H1 (cell line): Measurements from ENCODE around the gene KLHL26. TPM values are rescaled to one million over a fixed set of nuclear protein-coding genes. Genes with fewer than 3 reads are reported as not detected.

ENCODE experiments used
- CTCF ChIA-PET: fragments of 300-600 bp; sonication (Branson Sonifier 250); formaldehyde crosslinking; loops from one replicate; lab custom pipeline; 2021; ENCODE audit not compliant: partially characterized antibody; lab: Charles Lee
- POLR2A ChIA-PET: fragments of 300-600 bp; sonication (Branson Sonifier 250); formaldehyde crosslinking; loops from one replicate; lab custom pipeline; 2021; ENCODE audit warnings: inconsistent platforms; ENCODE audit not compliant: partially characterized antibody; lab: Charles Lee
- DNase-seq, 2 experiments: peaks; one replicate each; pipeline versions ENCODE4 v3.0.0 to v3.0.0-alpha.2; 2010 to 2022; ENCODE audit warnings: low spot score in 2 of 2, low read depth in 1 of 2, mixed read lengths in 1 of 2
- FAIRE-seq: peaks from 2 replicates; lab custom pipeline; 2011; peaks lifted over from hg19 to GRCh38; lab: Jason Lieb, UNC
- H2AFZ ChIP-seq: 2 replicates; pipeline ENCODE4 v1.8.1; 2012; ENCODE audit warnings: low read length, inconsistent platforms
- H2AK5ac ChIP-seq: 2 replicates; pipeline ENCODE4 v1.6.1; 2013; ENCODE audit warnings: low read depth, low read length
- H2BK120ac ChIP-seq: replicated peaks from 2 replicates; pipeline ENCODE3; 2013; ENCODE audit warnings: low read depth, low read length, inconsistent platforms
- H2BK12ac ChIP-seq: 2 replicates; pipeline ENCODE4 v1.6.1; 2013; ENCODE audit warnings: low read depth, low read length
- H2BK15ac ChIP-seq: 2 replicates; pipeline ENCODE4 v1.6.1; 2013; ENCODE audit warnings: low read length
- H2BK20ac ChIP-seq: 2 replicates; pipeline ENCODE4 v1.6.1; 2013; ENCODE audit warnings: low read length
- H2BK5ac ChIP-seq: 2 replicates; pipeline ENCODE4 v1.6.1; 2013; ENCODE audit warnings: low read depth, low read length
- H3K14ac ChIP-seq: 2 replicates; pipeline ENCODE4 v1.6.1; 2013; ENCODE audit warnings: inconsistent platforms; ENCODE audit not compliant: insufficient read length
- H3K18ac ChIP-seq: 2 replicates; pipeline ENCODE4 v1.6.1; 2013; ENCODE audit warnings: low read length; ENCODE audit errors: extremely low read depth
- H3K23ac ChIP-seq: 2 replicates; pipeline ENCODE4 v1.6.1; 2013; ENCODE audit warnings: inconsistent platforms; ENCODE audit not compliant: insufficient read length
- H3K23me2 ChIP-seq: 2 replicates; pipeline ENCODE4 v1.6.1; 2013; ENCODE audit warnings: low read depth, low read length
- H3K27ac ChIP-seq: 2 replicates; pipeline ENCODE4 v1.6.1; 2011; ENCODE audit warnings: low read depth, low read length, inconsistent platforms
- H3K27me3 ChIP-seq, 4 experiments: replicated peaks in 1 of 4; 1 replicate in 1 of 4; 2 replicates in 3 of 4; pipeline versions ENCODE4 v1.6.1 to v1.8.1; 2011 to 2013; ENCODE audit warnings: low read length in 3 of 4, mild to moderate bottlenecking in 3 of 4, inconsistent platforms in 2 of 4, mixed read lengths in 2 of 4, moderate library complexity in 1 of 4; ENCODE audit not compliant: control insufficient read depth in 3 of 4, insufficient read depth in 3 of 4; ENCODE audit errors: extremely low read depth in 1 of 4
- H3K36me3 ChIP-seq, 4 experiments: 2 replicates each; pipeline versions ENCODE4 v1.6.1 to v1.8.1; 2011 to 2013; ENCODE audit warnings: mild to moderate bottlenecking in 4 of 4, low read length in 3 of 4, moderate library complexity in 2 of 4, control low read depth in 1 of 4, inconsistent platforms in 1 of 4; ENCODE audit not compliant: insufficient read depth in 4 of 4, control insufficient read depth in 2 of 4
- H3K4ac ChIP-seq: replicated peaks from 2 replicates; pipeline ENCODE3; 2013; ENCODE audit warnings: low read length, low read depth, mixed read lengths, inconsistent platforms; ENCODE audit not compliant: insufficient read length
- H3K4me1 ChIP-seq, 4 experiments: replicated peaks in 1 of 4; 1 replicate in 1 of 4; 2 replicates in 3 of 4; pipeline versions ENCODE4 v1.6.1 to v1.8.1; 2011 to 2013; ENCODE audit warnings: low read length in 3 of 4, inconsistent platforms in 2 of 4, mixed read lengths in 1 of 4; ENCODE audit not compliant: insufficient read depth in 4 of 4, control insufficient read depth in 3 of 4
- H3K4me2 ChIP-seq, 2 experiments: 2 replicates each; pipeline versions ENCODE4 v1.6.1 to v1.8.1; 2011 to 2013; ENCODE audit warnings: low read depth in 2 of 2, low read length in 2 of 2, control low read depth in 1 of 2, inconsistent platforms in 1 of 2, mild to moderate bottlenecking in 1 of 2; ENCODE audit not compliant: insufficient read depth in 1 of 2
- H3K4me3 ChIP-seq, 4 experiments: fragments of 200-600, 300-600 bp in 1 of 4; sonication (generic), shearing (Covaris generic), sonication (Bioruptor Twin) in 1 of 4; 2 replicates each; pipeline versions ENCODE4 v1.5.1 to v1.8.1; 2011 to 2016; ENCODE audit warnings: low read length in 4 of 4, low read depth in 3 of 4, control low read depth in 2 of 4, inconsistent platforms in 2 of 4, mild to moderate bottlenecking in 2 of 4, mixed read lengths in 1 of 4, moderate library complexity in 1 of 4; ENCODE audit not compliant: insufficient read depth in 2 of 4; ENCODE audit errors: extremely low read depth in 1 of 4
- H3K56ac ChIP-seq: replicated peaks from 2 replicates; pipeline ENCODE3; 2013; ENCODE audit warnings: low read depth, mild to moderate bottlenecking, mixed read lengths, low read length, inconsistent platforms; ENCODE audit not compliant: insufficient read length
- H3K79me1 ChIP-seq: 2 replicates; pipeline ENCODE4 v1.6.1; 2013; ENCODE audit warnings: low read depth, low read length, control low read depth
- H3K79me2 ChIP-seq, 2 experiments: 2 replicates each; pipeline versions ENCODE4 v1.6.1 to v1.8.1; 2012 to 2013; ENCODE audit warnings: low read length in 2 of 2, mild to moderate bottlenecking in 2 of 2, inconsistent platforms in 1 of 2; ENCODE audit not compliant: insufficient read depth in 2 of 2, control insufficient read depth in 1 of 2
- H3K9ac ChIP-seq, 4 experiments: replicated peaks in 1 of 4; 1 replicate in 1 of 4; 2 replicates in 3 of 4; pipeline versions ENCODE4 v1.6.1 to v1.8.1; 2011 to 2013; ENCODE audit warnings: low read depth in 3 of 4, low read length in 3 of 4, control low read depth in 2 of 4, mild to moderate bottlenecking in 2 of 4, moderate library complexity in 2 of 4, inconsistent platforms in 1 of 4; ENCODE audit errors: extremely low read depth in 1 of 4
- H3K9me3 ChIP-seq, 2 experiments: 2 replicates each; pipeline versions ENCODE4 v1.6.1 to v1.8.1; 2012 to 2013; ENCODE audit warnings: mild to moderate bottlenecking in 2 of 2, moderate library complexity in 2 of 2, control low read depth in 1 of 2, inconsistent platforms in 1 of 2, low read depth in 1 of 2, low read length in 1 of 2, mixed read lengths in 1 of 2; ENCODE audit not compliant: insufficient read depth in 2 of 2
- H4K20me1 ChIP-seq, 2 experiments: replicated peaks in 1 of 2; 2 replicates each; pipeline versions ENCODE3 to v1.8.1; 2011 to 2013; ENCODE audit warnings: inconsistent platforms in 2 of 2, low read length in 2 of 2, mild to moderate bottlenecking in 1 of 2; ENCODE audit not compliant: insufficient read depth in 2 of 2, control insufficient read depth in 1 of 2
- H4K5ac ChIP-seq: 2 replicates; pipeline ENCODE4 v1.6.1; 2013; ENCODE audit warnings: low read length, low read depth, mixed read lengths, inconsistent platforms; ENCODE audit not compliant: insufficient read length
- H4K8ac ChIP-seq: 2 replicates; pipeline ENCODE4 v1.8.0; 2013; ENCODE audit warnings: mild to moderate bottlenecking, moderate library complexity, low read length, inconsistent platforms; ENCODE audit not compliant: insufficient read depth; ENCODE audit errors: extremely low read depth
- H4K91ac ChIP-seq: replicated peaks from 2 replicates; pipeline ENCODE3; 2013; ENCODE audit warnings: low read length, mixed read lengths, inconsistent platforms; ENCODE audit not compliant: insufficient read length
- BCL11A ChIP-seq, 2 experiments: IDR thresholded peaks; one replicate each; pipeline ENCODE4 v1.6.1; 2011; ENCODE audit warnings: low read depth in 2 of 2, low read length in 2 of 2, mild to moderate bottlenecking in 2 of 2
- CEBPB ChIP-seq: IDR thresholded peaks from 2 replicates; pipeline ENCODE4 v1.6.1; 2012; ENCODE audit warnings: low read depth, low read length
- CHD1 ChIP-seq: IDR thresholded peaks from 2 replicates; pipeline ENCODE4 v1.6.1; 2012; ENCODE audit warnings: low read depth, low read length, improper control_type of control experiment
- CREB1 ChIP-seq: IDR thresholded peaks from 2 replicates; pipeline ENCODE4 v1.6.1; 2012; ENCODE audit warnings: inconsistent platforms
- E2F6 ChIP-seq: IDR thresholded peaks from 2 replicates; pipeline ENCODE4 v1.6.1; 2012; ENCODE audit warnings: inconsistent platforms
- FOSL1 ChIP-seq: IDR thresholded peaks from 2 replicates; pipeline ENCODE4 v1.6.1; 2011; ENCODE audit warnings: mild to moderate bottlenecking, low read depth, low read length, moderate library complexity; ENCODE audit not compliant: insufficient read depth
- HDAC2 ChIP-seq, 2 experiments: fragments of 300-600 bp in 1 of 2; sonication (generic) in 1 of 2; IDR thresholded peaks; 2 replicates each; pipeline ENCODE4 v1.6.1; 2011 to 2012; ENCODE audit warnings: low read depth in 2 of 2, low read length in 2 of 2, mild to moderate bottlenecking in 2 of 2, moderate library complexity in 2 of 2, borderline replicate concordance in 1 of 2, inconsistent platforms in 1 of 2
- JUND ChIP-seq: IDR thresholded peaks from 2 replicates; pipeline ENCODE4 v1.6.1; 2011; ENCODE audit warnings: mild to moderate bottlenecking, improper control_type of control experiment, low read length
- NANOG ChIP-seq: IDR thresholded peaks from 2 replicates; pipeline ENCODE4 v1.6.1; 2011; ENCODE audit warnings: low read length, low read depth, mild to moderate bottlenecking, inconsistent platforms; ENCODE audit not compliant: insufficient read depth, poor library complexity, severe bottlenecking
- NRF1 ChIP-seq: IDR thresholded peaks from 2 replicates; pipeline ENCODE4 v1.6.1; 2011; ENCODE audit warnings: mild to moderate bottlenecking, low read depth, low read length, improper control_type of control experiment
- SP2 ChIP-seq: IDR thresholded peaks from 2 replicates; pipeline ENCODE4 v1.6.1; 2012; ENCODE audit warnings: mild to moderate bottlenecking, low read length, inconsistent platforms
- WGBS, 2 experiments: shearing (Covaris generic) in 1 of 2; methylation state at CpG; one replicate each; pipeline versions ENCODE4 v1.1.6 to v1.1.7; 2013 to 2015; ENCODE audit warnings: low lambda C conversion rate in 2 of 2, mixed read lengths in 2 of 2, inconsistent platforms in 1 of 2, low coverage in 1 of 2, missing lambda C conversion rate in 1 of 2; ENCODE audit not compliant: insufficient replicate concordance in 2 of 2, insufficient coverage in 1 of 2, insufficient read length in 1 of 2; ENCODE audit errors: extremely low coverage in 1 of 2, missing lambda C conversion rate in 1 of 2; 5-methylcytosine and 5-hydroxymethylcytosine counted together
- polyA plus RNA-seq, 7 experiments: library from polyadenylated mRNA; depleted of rRNA in 3 of 7; stranded (reverse) in 5 of 7; unstranded in 2 of 7; fragments of >200 nt in 5 of 7; fragments of 200-250 nt in 2 of 7; gene quantifications; 1 replicate in 5 of 7; 2 replicates in 1 of 7; 4 replicates in 1 of 7; pipeline versions ENCODE4 v1.2.1 to v1.2.3, GENCODE V29; 2011 to 2013; ENCODE audit warnings: missing spikeins in 2 of 7, mixed read lengths in 2 of 7
- total RNA-seq: library from RNA; stranded (reverse); fragmentation: NEBNext Ultra II Directional; extraction: Animal tissue kit (Norgen Biotek cat#: 25700); gene quantifications from 2 replicates; pipeline ENCODE4 v1.2.1, GENCODE V29; 2021

KLHL26 gene
- total and polyA plus RNA-seq, 2 of the 8 experiments (the other 6 are each of a cell fraction or from before 2014, with no cell fraction given): 2.2 to 8.8 TPM

DNA sequence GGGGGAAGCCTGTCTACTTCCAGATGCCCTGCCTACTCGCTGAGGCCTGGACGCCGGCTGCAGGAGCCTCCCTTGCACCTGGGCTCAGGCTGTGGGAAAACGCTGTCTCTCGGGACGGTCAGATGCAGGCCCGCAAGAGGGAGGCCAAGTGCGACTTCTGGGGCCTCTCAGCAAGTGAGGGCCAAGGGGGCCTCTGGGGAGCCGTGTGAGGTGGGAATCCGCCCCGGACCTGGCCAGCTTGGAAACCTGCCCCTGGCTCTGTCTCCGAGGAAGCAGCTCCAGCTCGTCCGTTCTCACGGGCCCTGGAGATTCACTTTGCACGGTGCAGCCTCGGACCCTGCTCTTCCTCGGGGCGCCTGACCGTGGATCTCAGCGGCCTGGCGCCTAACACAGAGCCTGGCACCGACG lies 35.2 kb downstream of the KLHL26 start:
- Histone ChIP-seq H4K20me1 (peaks cover 0 to 4% of the 10 kb centered on the region in 2 experiments), H3K79me2 (no peaks in the 10 kb centered on the region), H3K9me3 (no peaks in the 10 kb centered on the region), H3K18ac (no peak overlapping the region), H3K79me1 (no peaks in the 10 kb centered on the region), H2BK15ac (no peak overlapping the region), H3K27me3 (no peaks in the 10 kb centered on the region), H3K36me3 (peaks cover 0 to 17% (median 2%) of the 10 kb centered on the region in 4 experiments; a peak in 3 of 8 replicates), H4K8ac (peak overlapping the region; percentile 57; the same call in 1 of the 2 replicates), H3K27ac (no peak overlapping the region), H2BK5ac (0 out of 2 replicates have a peak overlapping the region, but pooled peaks have one; percentile 19), H2BK120ac (no peak overlapping the region), H2BK20ac (no peak overlapping the region), H4K5ac (no peak overlapping the region), H3K14ac (no peak overlapping the region), H3K56ac (no peak overlapping the region), H2AK5ac (no peak overlapping the region), H3K4me2 (no peak overlapping the region), H3K4me3 (no peak overlapping the region), H3K4me1 (peaks cover 0 to 5% (median 0%) of the 10 kb centered on the region in 4 experiments; a peak in 4 of 7 replicates), H3K4ac (no peak overlapping the region), H3K23ac (no peak overlapping the region), H4K91ac (no peak overlapping the region), H2AFZ (no peak overlapping the region), H3K9ac (no peak overlapping the region), H3K23me2 (no peaks in the 10 kb centered on the region), H2BK12ac (no peak overlapping the region)
- ChIA-PET CTCF (interaction anchor here (1.0 to 7.5 kb wide), 18 partner anchors 10 to 221 kb away, joined by 3 to 139 read pairs (median 4); partner anchors contain the start of genes REX1BD, UBA52 and UPF1), POLR2A (interaction anchor here (0.9 to 1.8 kb wide), 6 partner anchors 10 to 197 kb away, joined by 3 to 6 read pairs (median 3); partner anchors contain the start of gene REX1BD)
- DNase-seq (no peak), FAIRE-seq (no peak)
- TF ChIP-seq JUND: no peak
- TF ChIP-seq CEBPB: no peak
- no peak for TF ChIP-seq FOSL1
- TF ChIP-seq SP2: no peak
- TF ChIP-seq E2F6: no peak
- TF ChIP-seq CHD1: no peak
- TF ChIP-seq NANOG: no peak
- no peak for TF ChIP-seq HDAC2 (IDR thresholded peaks at IDR 0.05; ENCODE audit: borderline replicate concordance in 1 of 2, low read depth in 2 of 2, low read length in 2 of 2)
- TF ChIP-seq CREB1: no peak
- TF ChIP-seq BCL11A (IDR thresholded peaks at IDR 0.05; ENCODE audit: low read depth in 2 of 2, low read length in 2 of 2): no peak
- no peak for TF ChIP-seq NRF1
- WGBS, 2 experiments: 92% methylated on average over 22 of the region's 24 CpGs; no CpG with 5 or more reads in 1 of the 2 experiments
